SK-N-MC (cell line): Measurements from ENCODE around the gene PDZD4.

Source experiments
- EZH2 ChIP-seq: fragments of 200-600 bp; sonication (generic); IDR thresholded peaks from one replicate; pipeline ENCODE4 v1.6.1; 2017; ENCODE audit warnings: antibody characterized with exemption
- POLR2AphosphoS5 ChIP-seq: IDR thresholded peaks from 2 replicates; pipeline ENCODE4 v1.6.1; 2012; ENCODE audit warnings: mild to moderate bottlenecking, low read depth, low read length, borderline replicate concordance

DNA sequence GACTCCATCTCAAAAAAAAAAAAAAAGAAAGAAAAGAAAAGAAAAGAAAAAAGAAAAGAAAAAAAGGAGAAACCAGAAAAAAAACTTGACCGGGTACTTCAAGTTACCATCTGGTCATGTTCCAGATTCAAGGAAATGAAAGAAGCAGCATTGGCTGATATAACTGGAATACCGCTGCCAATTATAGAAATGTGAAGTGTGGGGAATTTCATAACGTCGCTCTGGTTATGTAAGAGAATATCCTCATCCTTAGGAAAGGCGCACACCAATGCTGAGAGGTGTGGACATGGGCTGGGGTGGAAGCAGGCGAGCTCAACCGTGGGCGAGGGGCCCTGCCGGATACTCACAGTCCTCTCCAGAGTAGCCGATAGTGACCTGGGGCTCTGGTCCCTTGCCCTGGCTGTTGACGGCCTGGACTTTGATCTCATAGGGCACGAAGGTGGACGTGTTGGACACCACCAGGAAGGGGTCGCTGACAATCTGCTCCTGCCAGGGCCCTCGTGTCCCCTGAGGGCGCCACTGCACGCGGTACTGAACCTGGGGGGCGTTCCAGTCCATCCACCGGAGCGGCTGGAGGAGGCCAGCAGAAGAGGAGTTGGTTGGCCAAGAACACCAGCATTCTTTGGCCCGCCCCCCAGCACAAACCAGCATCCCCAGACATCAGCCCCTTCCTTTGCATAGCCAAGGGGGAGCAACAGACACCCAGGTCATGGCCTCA, 36.1 kb upstream of the PDZD4 start:
- TF ChIP-seq POLR2AphosphoS5 (no peak), EZH2 (no peak)
